GM12873 (cell line): Measurements from ENCODE around the gene ZNF425.

Experiments used
- TF ChIP-seq, protein P1 (sequence below): IDR thresholded peaks from 2 replicates; pipeline ENCODE4 v1.5.1; 2012; ENCODE audit warnings: low read depth, mild to moderate bottlenecking, moderate library complexity, low read length, control low read depth; ENCODE audit not compliant: insufficient read depth; ENCODE audit errors: missing control alignments

The ZNF425 gene

DNA sequence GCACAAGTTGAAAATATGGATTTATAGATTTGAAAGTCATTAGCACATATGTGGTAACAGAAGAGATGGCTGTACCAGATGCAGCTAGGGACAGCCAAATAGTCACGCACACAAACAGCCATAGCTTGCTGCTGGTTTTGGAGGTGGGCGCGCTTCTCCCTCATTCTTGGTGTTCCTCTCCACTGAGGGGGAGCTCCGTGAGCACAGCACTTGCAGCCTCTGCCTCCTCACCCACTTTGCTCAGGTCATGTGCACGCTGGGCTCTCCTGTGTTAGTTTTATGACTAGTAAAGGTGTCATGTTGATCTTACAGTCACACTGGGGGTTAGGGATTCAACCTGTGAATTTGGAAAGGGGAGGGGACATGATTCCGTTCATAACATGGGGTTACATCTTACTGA is 27.1 kb downstream of the ZNF425 start:
- TF ChIP-seq, protein P1, sequence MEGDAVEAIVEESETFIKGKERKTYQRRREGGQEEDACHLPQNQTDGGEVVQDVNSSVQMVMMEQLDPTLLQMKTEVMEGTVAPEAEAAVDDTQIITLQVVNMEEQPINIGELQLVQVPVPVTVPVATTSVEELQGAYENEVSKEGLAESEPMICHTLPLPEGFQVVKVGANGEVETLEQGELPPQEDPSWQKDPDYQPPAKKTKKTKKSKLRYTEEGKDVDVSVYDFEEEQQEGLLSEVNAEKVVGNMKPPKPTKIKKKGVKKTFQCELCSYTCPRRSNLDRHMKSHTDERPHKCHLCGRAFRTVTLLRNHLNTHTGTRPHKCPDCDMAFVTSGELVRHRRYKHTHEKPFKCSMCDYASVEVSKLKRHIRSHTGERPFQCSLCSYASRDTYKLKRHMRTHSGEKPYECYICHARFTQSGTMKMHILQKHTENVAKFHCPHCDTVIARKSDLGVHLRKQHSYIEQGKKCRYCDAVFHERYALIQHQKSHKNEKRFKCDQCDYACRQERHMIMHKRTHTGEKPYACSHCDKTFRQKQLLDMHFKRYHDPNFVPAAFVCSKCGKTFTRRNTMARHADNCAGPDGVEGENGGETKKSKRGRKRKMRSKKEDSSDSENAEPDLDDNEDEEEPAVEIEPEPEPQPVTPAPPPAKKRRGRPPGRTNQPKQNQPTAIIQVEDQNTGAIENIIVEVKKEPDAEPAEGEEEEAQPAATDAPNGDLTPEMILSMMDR, result no peak

- TF ChIP-seq, protein P1, result no peak
Observed at GRCh38 chr7:149097088-149097487, 29.0 kb downstream of the ZNF425 start.

DNA sequence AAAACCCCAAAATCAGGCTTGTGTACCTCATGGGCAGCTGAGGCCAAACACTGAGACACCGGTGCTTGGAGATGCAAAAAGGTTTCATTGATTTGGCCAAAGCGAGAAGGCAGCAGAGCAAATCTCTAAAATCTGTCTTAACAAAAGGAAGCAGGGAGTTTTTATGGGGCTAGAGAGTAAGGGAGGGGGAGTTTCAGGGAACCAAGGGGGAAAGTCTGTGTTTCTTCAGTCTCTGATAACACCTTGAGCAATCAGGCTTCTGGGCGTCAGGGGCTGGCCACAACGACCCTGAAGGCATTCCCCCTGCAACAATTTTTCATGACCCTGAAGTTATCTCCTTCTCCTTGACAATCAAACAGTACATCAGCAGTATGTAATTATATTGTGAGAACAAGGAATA is 32.9 kb downstream of the ZNF425 start:
- TF ChIP-seq, protein P1, result no peak

- TF ChIP-seq, protein P1, result peak; percentile 85
Observed at GRCh38 chr7:149090397-149091195, 35.5 kb downstream of the ZNF425 start, which contains the start of gene ZNF786. Gene ZNF786 (minus strand): TSS chr7:149090718. CDS start chr7:149090640, 78 bp downstream.

- TF ChIP-seq, protein P1, result no peak
Observed at GRCh38 chr7:149087376-149087775, 38.7 kb downstream of the ZNF425 start.

- TF ChIP-seq, protein P1, result no peak
Observed at GRCh38 chr7:149085866-149086265, 40.3 kb downstream of the ZNF425 start.

DNA sequence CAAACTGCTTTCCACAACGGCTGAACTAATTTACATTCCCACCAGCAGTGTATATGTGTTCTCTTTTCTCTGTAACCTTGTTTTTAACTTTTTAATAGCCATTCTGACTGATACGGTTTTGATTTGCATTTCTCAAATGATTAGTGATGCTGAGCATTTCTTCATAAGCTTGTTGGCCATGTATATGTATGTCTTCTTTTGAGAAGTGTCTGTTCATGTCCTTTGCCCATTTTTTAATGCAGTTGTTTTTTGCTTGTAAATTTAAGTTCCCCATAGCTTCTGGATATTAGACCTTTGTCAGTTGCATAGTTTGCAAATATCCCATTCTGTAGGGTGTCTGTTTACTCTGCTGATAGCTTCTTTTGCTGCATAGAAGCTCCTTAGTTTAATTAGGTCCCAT is 41.7 kb downstream of the ZNF425 start:
- TF ChIP-seq, protein P1, result no peak
